Ectodermal cell (in vitro differentiated cells): ENCODE data around the gene DDX1. TPM values are rescaled to one million over a fixed set of nuclear protein-coding genes. Genes with fewer than 3 reads are reported as not detected.
"Not testable (repeated sequence)": the region's sequence is repeated elsewhere in the genome, so short reads cannot be mapped to it uniquely, and the experiment has no call there.

Experiments used
- H3K27ac ChIP-seq: 2 replicates; pipeline ENCODE4 v1.7.0; 2013; ENCODE audit warnings: mild to moderate bottlenecking, low read depth, low read length; ENCODE audit not compliant: insufficient read depth, poor library complexity, severe bottlenecking
- H3K27me3 ChIP-seq: 2 replicates; pipeline ENCODE4 v1.7.0; 2013; ENCODE audit warnings: mild to moderate bottlenecking, low read length; ENCODE audit not compliant: insufficient read depth, control insufficient read depth, poor library complexity, severe bottlenecking
- H3K36me3 ChIP-seq: one replicate; pipeline ENCODE4 v1.7.0; 2013; ENCODE audit warnings: low read length; ENCODE audit not compliant: control insufficient read depth, insufficient read depth
- H3K4me1 ChIP-seq: one replicate; pipeline ENCODE4 v1.7.0; 2013; ENCODE audit warnings: low read length; ENCODE audit not compliant: control insufficient read depth, insufficient read depth
- H3K4me3 ChIP-seq: 2 replicates; pipeline ENCODE4 v1.7.0; 2013; ENCODE audit warnings: low read depth, low read length, control low read depth; ENCODE audit not compliant: insufficient read depth
- H3K9me3 ChIP-seq: 2 replicates; pipeline ENCODE4 v1.7.0; 2013; ENCODE audit warnings: mild to moderate bottlenecking, low read length, moderate library complexity; ENCODE audit not compliant: control insufficient read depth
- WGBS, 2 experiments: methylation state at CpG; one replicate each; pipeline ENCODE4 v1.1.7; 2013; ENCODE audit warnings: missing lambda C conversion rate in 2 of 2; 5-methylcytosine and 5-hydroxymethylcytosine counted together
- polyA plus RNA-seq, 4 experiments: library from polyadenylated mRNA; stranded (reverse); fragments of 50-300 nt; gene quantifications; one replicate each; pipeline ENCODE4 v1.2.3, GENCODE V29; 2013

DDX1 gene
- polyA plus RNA-seq (2013, experiment 1 of 4): 116 TPM
- polyA plus RNA-seq (2013, experiment 2 of 4): 130 TPM
- polyA plus RNA-seq (2013, experiment 3 of 4): 90.5 TPM
- 97.2 TPM for polyA plus RNA-seq (2013, experiment 4 of 4)

- Histone ChIP-seq H3K27me3 (no peaks in the 10 kb centered on the region), H3K9me3 (no peaks in the 10 kb centered on the region), H3K4me1 (peaks cover 9% of the 10 kb centered on the region), H3K27ac (peak within 1 kb of the TSS; percentile 71), H3K4me3 (peak within 1 kb of the TSS; percentile 73), H3K36me3 (peaks cover 3% of the 10 kb centered on the region)
- 0 to 1% methylated on average over 67 to 68 of the region's 68 CpGs for WGBS, 2 experiments
Observed at GRCh38 chr2:15591692-15592463, at the start of gene DDX1. Gene DDX1, plus strand, starts transcription at chr2:15591868. Its CDS starts 66 bp downstream, at chr2:15591934.

- not testable (repeated sequence) for H3K9me3 ChIP-seq, H3K36me3 ChIP-seq, H3K4me3 ChIP-seq, H3K27me3 ChIP-seq, H3K27ac ChIP-seq, H3K4me1 ChIP-seq
- WGBS, 2 experiments: no CpG with 5 or more reads among the region's 6 CpGs
Observed at GRCh38 chr2:15542269-15542668, 49.4 kb upstream of the DDX1 start.

GRCh38 chr2:15543053-15543452, 48.6 kb upstream of the DDX1 start:
- H3K9me3 ChIP-seq: no peaks in the 10 kb centered on the region
- H3K36me3 ChIP-seq: no peaks in the 10 kb centered on the region
- no peak overlapping the region for H3K4me3 ChIP-seq
- H3K27me3 ChIP-seq: no peaks in the 10 kb centered on the region
- H3K27ac ChIP-seq: no peak overlapping the region
- no peaks in the 10 kb centered on the region for H3K4me1 ChIP-seq
- WGBS, 2 experiments: 84 to 95% methylated on average over 3 of the region's 3 CpGs

- Histone ChIP-seq H3K9me3 (no peaks in the 10 kb centered on the region), H3K27me3 (no peaks in the 10 kb centered on the region), H3K4me1 (no peaks in the 10 kb centered on the region), H3K4me3 (no peak overlapping the region), H3K27ac (no peak overlapping the region), H3K36me3 (no peaks in the 10 kb centered on the region)
- WGBS, 2 experiments: 90 to 94% methylated on average over 5 to 6 of the region's 6 CpGs
Observed at GRCh38 chr2:15543541-15543940, 48.1 kb upstream of the DDX1 start.

GRCh38 chr2:15544227-15544626, 47.4 kb upstream of the DDX1 start:
- no peaks in the 10 kb centered on the region for H3K4me1 ChIP-seq
- no peaks in the 10 kb centered on the region for H3K27me3 ChIP-seq
- WGBS, 2 experiments: 67 to 100% methylated on average over 1 of the region's 2 CpGs
- H3K36me3 ChIP-seq: no peaks in the 10 kb centered on the region
- H3K9me3 ChIP-seq: no peaks in the 10 kb centered on the region
- H3K4me3 ChIP-seq: no peak overlapping the region
- H3K27ac ChIP-seq: no peak overlapping the region

GRCh38 chr2:15546297-15547098, 45.2 kb upstream of the DDX1 start:
- Histone ChIP-seq H3K27me3 (no peaks in the 10 kb centered on the region), H3K27ac (no peak overlapping the region), H3K4me1 (no peaks in the 10 kb centered on the region), H3K36me3 (no peaks in the 10 kb centered on the region), H3K4me3 (no peak overlapping the region), H3K9me3 (no peaks in the 10 kb centered on the region)
- 79 to 85% methylated on average over 10 of the region's 11 CpGs for WGBS, 2 experiments

GRCh38 chr2:15547115-15547876, 44.4 kb upstream of the DDX1 start:
- H3K4me3 ChIP-seq: no peak overlapping the region
- no peaks in the 10 kb centered on the region for H3K27me3 ChIP-seq
- no peaks in the 10 kb centered on the region for H3K4me1 ChIP-seq
- no peaks in the 10 kb centered on the region for H3K36me3 ChIP-seq
- H3K9me3 ChIP-seq: no peaks in the 10 kb centered on the region
- H3K27ac ChIP-seq: no peak overlapping the region
- 88 to 96% methylated on average over 3 to 4 of the region's 4 CpGs for WGBS, 2 experiments

GRCh38 chr2:15548974-15549373, 42.7 kb upstream of the DDX1 start:
- no peaks in the 10 kb centered on the region for H3K36me3 ChIP-seq
- WGBS, 2 experiments: 95 to 98% methylated on average over 1 to 2 of the region's 2 CpGs

GRCh38 chr2:15553519-15553918, 38.1 kb upstream of the DDX1 start:
- H3K4me1 ChIP-seq: no peaks in the 10 kb centered on the region
- no peak overlapping the region for H3K4me3 ChIP-seq
- no peak overlapping the region for H3K27ac ChIP-seq
- 93 to 95% methylated on average over 1 of the region's 1 CpG for WGBS, 2 experiments
- H3K9me3 ChIP-seq: no peaks in the 10 kb centered on the region
- no peaks in the 10 kb centered on the region for H3K36me3 ChIP-seq
- H3K27me3 ChIP-seq: no peaks in the 10 kb centered on the region

More at GRCh38 chr2:15548974-15549373, 42.7 kb upstream of the DDX1 start:
- H3K9me3 ChIP-seq: no peaks in the 10 kb centered on the region
- H3K4me1 ChIP-seq: no peaks in the 10 kb centered on the region
- H3K27ac ChIP-seq: no peak overlapping the region
- no peaks in the 10 kb centered on the region for H3K27me3 ChIP-seq
- H3K4me3 ChIP-seq: no peak overlapping the region

- H3K4me3 ChIP-seq: no peak overlapping the region
- 88 to 90% methylated on average over 3 of the region's 3 CpGs for WGBS, 2 experiments
- no peaks in the 10 kb centered on the region for H3K9me3 ChIP-seq
- no peaks in the 10 kb centered on the region for H3K27me3 ChIP-seq
- H3K36me3 ChIP-seq: no peaks in the 10 kb centered on the region
- no peak overlapping the region for H3K27ac ChIP-seq
- H3K4me1 ChIP-seq: no peaks in the 10 kb centered on the region
Observed at GRCh38 chr2:15553951-15554350, 37.7 kb upstream of the DDX1 start.
